ENCODE measurements around the gene ROPN1B. TPM values are rescaled to one million over a fixed set of nuclear protein-coding genes. Genes with fewer than 3 reads are reported as not detected.

Gene ROPN1B
- total RNA-seq, 1 experiment from 2014 or later = 0.26 TPM

DNA sequence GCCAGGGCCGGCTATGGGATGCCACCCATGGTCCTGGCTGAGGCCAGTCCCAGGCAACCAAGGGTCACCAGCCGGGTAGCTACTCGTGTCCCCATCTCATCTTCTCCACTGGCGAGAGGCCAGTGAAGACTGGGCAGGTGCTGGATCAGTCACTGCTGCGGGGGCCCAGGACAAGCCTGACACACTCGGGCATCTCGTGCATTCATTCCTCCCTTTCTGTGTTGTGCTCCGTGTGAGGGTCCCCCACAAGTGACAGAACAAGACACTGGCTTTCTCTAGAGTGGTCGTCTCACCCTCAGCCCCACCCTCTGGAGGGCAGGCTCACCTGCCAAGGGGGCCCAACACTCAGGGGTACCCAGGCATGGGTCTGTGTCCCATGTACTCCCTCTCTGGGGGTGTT lies 48.4 kb downstream of the ROPN1B start:
- DNase-seq (ENCODE audit: low read depth, low spot score) = no peak
- TF ChIP-seq REST (IDR thresholded peaks at IDR 0.05; ENCODE audit: insufficient read depth in 1 of 2, low read depth in 2 of 2, low read length in 1 of 2) (no peak), TCF7L2 (IDR thresholded peaks at IDR 0.05; ENCODE audit: low read depth, low read length) (no peak), SIN3A (IDR thresholded peaks at IDR 0.05; ENCODE audit: borderline replicate concordance, insufficient read depth, low read depth, low read length) (no peak)
- ChIA-PET CTCF (no interaction called here), POLR2A (no interaction called here)
- H3K9me3 ChIP-seq (ENCODE audit: control insufficient read depth, insufficient read depth, low read depth, low read length) = no peaks in the 10 kb centered on the region
- H3K4me3 ChIP-seq (ENCODE audit: low read depth in 2 of 2, low read length in 2 of 2) = no peak overlapping the region
- no peaks in the 10 kb centered on the region for H3K4me1 ChIP-seq (ENCODE audit: control insufficient read depth, insufficient read depth, low read length)
- no peaks in the 10 kb centered on the region for H3K36me3 ChIP-seq (ENCODE audit: control insufficient read depth, insufficient read depth, low read length)
- in situ Hi-C loops (cut with HindIII; ENCODE audit: low pct_unique_long_range_greater_than_20kb, low sequenced_read_pairs) = no loop called here
- no peak overlapping the region for H3K27ac ChIP-seq (ENCODE audit: low read length)
- no peaks in the 10 kb centered on the region for H3K27me3 ChIP-seq (ENCODE audit: control insufficient read depth, insufficient read depth, low read length)
- intact Hi-C loops (cut with micrococcal nuclease; ENCODE audit: unreplicated experiment) = no loop called here
- BruUV-seq (replicated peaks) = no TSS peak
- ATAC-seq = no peak

- CTCF ChIA-PET = no interaction called here
- in situ Hi-C loops (cut with HindIII; ENCODE audit: low pct_unique_long_range_greater_than_20kb, low sequenced_read_pairs) = no loop called here
Observed at GRCh38 chr3:126018545-126018944, 49.6 kb downstream of the ROPN1B start.

More at GRCh38 chr3:126018545-126018944, 49.6 kb downstream of the ROPN1B start:
- Histone ChIP-seq H3K4me3 (ENCODE audit: low read depth in 2 of 2, low read length in 2 of 2) (no peak overlapping the region), H3K27ac (ENCODE audit: low read length) (no peak overlapping the region), H3K9me3 (ENCODE audit: control insufficient read depth, insufficient read depth, low read depth, low read length) (no peaks in the 10 kb centered on the region), H3K36me3 (ENCODE audit: control insufficient read depth, insufficient read depth, low read length) (no peaks in the 10 kb centered on the region), H3K4me1 (ENCODE audit: control insufficient read depth, insufficient read depth, low read length) (no peaks in the 10 kb centered on the region), H3K27me3 (ENCODE audit: control insufficient read depth, insufficient read depth, low read length) (no peaks in the 10 kb centered on the region)
- POLR2A ChIA-PET = no interaction called here
- ATAC-seq (no peak), DNase-seq (ENCODE audit: low read depth, low spot score) (no peak)
- BruUV-seq (replicated peaks) = no TSS peak
- intact Hi-C loops (cut with micrococcal nuclease; ENCODE audit: unreplicated experiment) = no loop called here
- TF ChIP-seq REST (IDR thresholded peaks at IDR 0.05; ENCODE audit: insufficient read depth in 1 of 2, low read depth in 2 of 2, low read length in 1 of 2) (no peak), POLR2AphosphoS5 (IDR thresholded peaks at IDR 0.05; ENCODE audit: low read depth, low read length) (no peak), TCF7L2 (IDR thresholded peaks at IDR 0.05; ENCODE audit: low read depth, low read length) (no peak), SIN3A (IDR thresholded peaks at IDR 0.05; ENCODE audit: borderline replicate concordance, insufficient read depth, low read depth, low read length) (no peak)
- TF ChIP-seq, protein P1, sequence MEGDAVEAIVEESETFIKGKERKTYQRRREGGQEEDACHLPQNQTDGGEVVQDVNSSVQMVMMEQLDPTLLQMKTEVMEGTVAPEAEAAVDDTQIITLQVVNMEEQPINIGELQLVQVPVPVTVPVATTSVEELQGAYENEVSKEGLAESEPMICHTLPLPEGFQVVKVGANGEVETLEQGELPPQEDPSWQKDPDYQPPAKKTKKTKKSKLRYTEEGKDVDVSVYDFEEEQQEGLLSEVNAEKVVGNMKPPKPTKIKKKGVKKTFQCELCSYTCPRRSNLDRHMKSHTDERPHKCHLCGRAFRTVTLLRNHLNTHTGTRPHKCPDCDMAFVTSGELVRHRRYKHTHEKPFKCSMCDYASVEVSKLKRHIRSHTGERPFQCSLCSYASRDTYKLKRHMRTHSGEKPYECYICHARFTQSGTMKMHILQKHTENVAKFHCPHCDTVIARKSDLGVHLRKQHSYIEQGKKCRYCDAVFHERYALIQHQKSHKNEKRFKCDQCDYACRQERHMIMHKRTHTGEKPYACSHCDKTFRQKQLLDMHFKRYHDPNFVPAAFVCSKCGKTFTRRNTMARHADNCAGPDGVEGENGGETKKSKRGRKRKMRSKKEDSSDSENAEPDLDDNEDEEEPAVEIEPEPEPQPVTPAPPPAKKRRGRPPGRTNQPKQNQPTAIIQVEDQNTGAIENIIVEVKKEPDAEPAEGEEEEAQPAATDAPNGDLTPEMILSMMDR (IDR thresholded peaks at IDR 0.05) = no peak
